NCI-H1417 (cell line): Measurements from ENCODE around the gene ULK4.

Experiments
- DNase-seq, 3 experiments: peaks; one replicate each; lab custom pipeline; 2025; lab: John Stamatoyannopoulos, UW

Gene ULK4

GRCh38 chr3:41222012-41222411, 739.9 kb downstream of the ULK4 start:
- no peak for DNase-seq

GRCh38 chr3:41220906-41221677, 740.8 kb downstream of the ULK4 start:
- no peak for DNase-seq

- no peak for DNase-seq
These were observed 742.5 kb downstream of the ULK4 start for GRCh38 chr3:41219424-41219823.

- no peak for DNase-seq
These were observed 744.9 kb downstream of the ULK4 start for GRCh38 chr3:41216993-41217392.

DNA sequence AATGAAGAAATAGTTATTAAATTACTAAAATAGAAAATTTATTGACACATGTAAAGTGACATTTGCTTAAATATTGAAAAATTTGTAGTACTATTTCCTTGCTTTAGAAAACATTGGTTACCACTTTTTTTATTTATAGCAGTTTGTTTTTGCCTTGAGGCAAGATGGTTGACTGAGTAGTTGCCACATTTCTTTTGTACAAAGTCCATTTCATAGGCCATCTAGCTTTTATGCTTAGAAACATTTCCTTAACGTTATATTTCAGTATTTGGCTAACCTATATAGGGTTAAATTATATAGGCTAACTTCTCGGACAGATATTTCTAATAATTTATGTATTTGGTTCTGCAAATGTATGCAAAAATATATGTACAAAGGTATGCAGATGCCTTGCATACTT, 745.5 kb downstream of the ULK4 start:
- DNase-seq: no peak

GRCh38 chr3:41213588-41213987, 748.3 kb downstream of the ULK4 start:
- no peak for DNase-seq

GRCh38 chr3:41212088-41212487, 749.8 kb downstream of the ULK4 start:
- no peak for DNase-seq

DNA sequence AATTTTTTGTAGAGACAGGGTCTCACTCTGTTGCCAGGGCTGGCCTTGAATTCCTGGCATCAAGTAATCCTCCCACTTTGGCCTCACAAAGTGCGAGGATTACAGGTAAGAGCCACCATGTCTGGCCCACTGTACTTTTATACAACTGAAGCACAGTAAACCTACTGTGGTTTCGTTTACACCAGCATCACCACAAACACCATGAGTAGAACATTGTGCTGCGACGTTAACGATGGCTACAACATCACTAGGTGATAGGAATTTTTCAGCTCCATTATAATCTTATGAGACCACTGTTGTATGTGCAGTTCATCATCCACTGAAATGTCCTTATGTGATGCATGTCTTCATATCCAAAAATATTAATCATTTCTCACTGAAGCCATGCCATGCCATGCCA, 750.9 kb downstream of the ULK4 start:
- no peak for DNase-seq

DNA sequence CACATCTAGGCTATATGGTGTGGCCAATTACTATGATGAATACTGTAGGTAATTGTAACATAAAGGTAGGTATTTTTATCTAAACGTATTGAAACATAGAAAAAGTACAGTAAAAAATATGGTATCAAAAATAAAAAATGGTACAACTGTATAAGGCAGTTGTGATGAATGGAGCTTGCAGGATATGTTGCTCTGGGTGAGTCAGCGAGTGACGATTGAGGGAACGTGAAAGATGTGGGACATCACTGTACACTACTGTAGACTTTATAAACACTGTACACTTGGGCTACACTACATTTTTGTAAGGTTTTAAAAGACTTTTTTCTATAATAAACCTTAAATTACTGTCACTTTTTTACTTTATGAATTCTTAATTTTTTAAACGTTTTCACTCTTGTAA, 752.3 kb downstream of the ULK4 start:
- DNase-seq: no peak

DNA sequence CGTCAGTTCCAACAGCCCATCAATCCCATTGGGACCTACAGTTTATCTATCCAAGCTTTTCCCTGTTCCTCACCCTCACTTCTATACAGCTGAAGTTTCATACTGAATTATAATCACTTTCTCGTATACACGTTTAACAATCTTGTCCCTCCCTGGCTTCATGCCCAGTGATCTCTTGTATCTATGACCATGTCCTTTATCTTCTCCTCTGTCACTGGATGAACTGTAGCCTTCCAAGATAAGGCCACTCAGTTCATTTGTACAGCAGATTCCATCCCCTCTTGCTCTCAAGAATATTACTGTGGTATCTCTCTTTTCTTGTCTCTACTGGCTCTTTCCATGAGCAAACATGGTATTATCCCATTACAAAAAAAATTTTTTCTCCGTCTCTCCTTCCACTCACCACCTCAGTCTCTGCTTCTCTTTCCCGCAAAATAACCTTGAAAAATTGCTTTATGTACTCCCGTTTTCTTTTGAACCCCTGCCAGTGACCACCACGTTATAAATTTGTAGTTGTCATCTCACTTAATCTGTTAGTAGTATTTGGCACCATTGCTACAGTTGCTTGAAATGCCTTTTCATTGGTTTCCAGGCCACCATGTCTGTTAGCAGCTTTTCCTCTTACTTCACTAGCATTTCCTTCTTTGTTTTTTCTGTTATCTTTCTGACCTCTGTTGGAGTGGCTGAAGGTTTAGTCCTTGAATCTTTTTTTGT, 753.2 kb downstream of the ULK4 start:
- no peak for DNase-seq

DNA sequence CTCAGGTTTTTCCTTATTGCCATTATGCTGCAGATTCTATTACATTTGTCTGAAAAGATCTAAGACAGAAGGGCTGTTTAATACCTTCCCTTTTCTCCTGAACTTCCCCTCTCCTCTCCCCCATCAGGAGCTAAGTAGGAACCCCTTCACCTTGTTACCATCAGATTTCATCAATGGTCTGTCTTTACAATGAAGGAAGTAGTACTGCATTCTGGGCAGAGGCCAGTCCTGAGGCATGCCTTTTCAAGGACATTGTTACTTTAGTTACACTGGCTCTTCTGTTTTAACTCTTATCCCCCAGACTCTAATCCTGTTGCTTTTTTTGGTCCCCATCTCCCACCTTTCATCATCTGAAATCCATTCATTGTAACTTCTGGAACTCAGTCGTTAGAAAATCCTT, 754.5 kb downstream of the ULK4 start:
- no peak for DNase-seq

DNA sequence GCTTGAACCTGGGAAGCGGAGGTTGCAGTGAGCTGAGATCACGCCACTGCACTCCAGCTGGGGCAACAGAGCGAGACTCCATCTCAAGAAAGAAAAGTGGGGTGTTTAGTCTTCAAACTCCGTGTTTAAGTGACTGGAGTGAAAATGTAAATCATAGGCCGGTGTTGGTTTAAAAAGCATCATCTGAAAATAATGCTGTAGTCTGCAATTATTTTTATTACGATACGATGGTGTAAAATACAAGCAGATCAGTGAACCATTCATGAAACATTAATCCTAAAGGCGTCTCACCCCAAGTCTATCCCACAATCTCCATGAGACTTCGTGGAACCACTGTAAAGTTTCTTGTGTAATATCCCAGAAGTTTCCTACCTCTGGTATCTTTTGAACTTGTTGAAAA, 756.3 kb downstream of the ULK4 start:
- DNase-seq: no peak

DNA sequence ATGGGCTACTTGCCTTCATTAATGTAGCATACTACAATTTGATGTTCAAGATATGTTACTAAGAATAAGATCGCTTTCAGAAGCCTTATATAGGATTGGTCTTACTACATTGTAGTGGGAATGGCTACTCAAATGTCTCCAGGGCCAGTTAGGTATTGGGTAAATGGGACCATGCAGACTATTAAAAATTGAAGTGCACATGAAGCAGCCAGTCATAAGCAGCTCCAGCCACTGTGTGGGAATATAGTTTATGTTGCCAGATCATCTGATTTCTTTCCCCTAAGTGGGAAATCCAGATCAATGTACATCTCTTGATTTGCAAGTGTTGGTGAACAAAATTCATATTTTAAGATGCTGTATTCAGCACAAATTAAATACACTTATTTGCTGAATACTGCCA, 757.5 kb downstream of the ULK4 start:
- DNase-seq: no peak

GRCh38 chr3:41202834-41203345, 759.0 kb downstream of the ULK4 start:
- peak in 2 of 3 experiments; percentile 39 to 41 for DNase-seq

- DNase-seq: no peak
These were observed 759.6 kb downstream of the ULK4 start for GRCh38 chr3:41202075-41202833.

DNA sequence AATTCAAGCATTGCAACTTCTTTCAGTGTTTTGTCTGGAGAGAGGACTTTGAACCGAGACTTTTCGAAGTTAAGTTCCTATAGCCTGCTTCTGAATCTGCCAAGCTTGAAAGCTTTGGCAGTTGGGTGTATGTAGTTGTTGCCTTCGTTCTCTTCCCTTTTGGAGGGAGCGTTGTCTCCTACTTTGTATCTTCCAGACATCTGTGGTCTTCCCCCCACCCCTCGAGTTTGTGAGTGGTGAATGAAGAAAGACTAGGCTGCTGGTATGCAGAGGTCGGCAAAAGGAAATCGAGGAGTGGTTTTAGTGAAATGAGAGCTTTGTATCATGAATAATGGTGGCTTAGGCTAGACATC, 761.3 kb downstream of the ULK4 start:
- peak; percentile 10 to 28 (median 14) for DNase-seq

DNA sequence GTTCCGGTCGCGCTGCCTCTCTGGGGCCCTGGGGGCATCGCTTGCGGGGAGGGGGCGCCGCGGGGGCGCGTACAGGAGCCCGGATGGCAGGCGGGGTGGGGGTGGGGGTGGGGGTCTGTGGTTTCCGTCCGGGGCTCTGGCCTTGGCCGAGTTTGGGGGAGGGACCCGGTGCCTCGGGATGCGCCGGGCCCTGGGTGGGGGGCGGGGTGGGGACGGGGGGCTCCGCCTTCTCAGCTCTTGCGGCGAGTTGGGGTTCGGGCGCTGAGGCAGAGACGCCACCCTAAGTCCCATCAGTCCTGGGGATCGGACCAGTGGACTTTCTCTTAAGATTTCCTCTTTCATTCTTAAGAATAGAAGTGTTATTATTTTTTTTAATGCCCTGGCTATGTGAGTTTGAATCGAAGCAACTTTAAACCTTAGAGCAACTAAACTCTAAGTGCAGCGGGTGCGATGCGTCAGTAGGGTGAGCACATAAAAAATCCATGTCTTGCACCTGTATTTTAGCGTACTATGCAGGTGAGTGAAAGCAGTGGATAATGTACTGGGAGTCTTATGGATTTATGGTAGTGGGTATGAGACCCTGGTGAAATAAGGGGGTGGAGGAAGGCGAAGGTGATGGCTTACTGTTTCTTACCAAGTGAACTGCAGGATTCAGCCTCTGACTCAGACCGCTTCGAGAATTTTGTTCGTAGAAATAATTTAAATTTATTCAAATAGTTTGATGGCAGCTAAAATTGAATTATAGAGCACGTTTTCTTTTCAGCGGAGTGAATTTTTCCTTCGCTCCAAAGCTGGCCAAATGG, 761.8 kb downstream of the ULK4 start:
- peak; percentile 5 to 50 (median 33) for DNase-seq

- DNase-seq: peak; percentile 83 to 94 (median 89)
These were observed 762.7 kb downstream of the ULK4 start, which contains the start of gene CTNNB1 for GRCh38 chr3:41198950-41199865. Gene CTNNB1, plus strand, starts transcription at chr3:41199505. Its CDS starts 24,564 bp downstream, at chr3:41224069.

GRCh38 chr3:41198526-41198925, 763.4 kb downstream of the ULK4 start:
- peak in 1 of 3 experiments; percentile 65 for DNase-seq

- no peak for DNase-seq
These were observed 763.9 kb downstream of the ULK4 start for GRCh38 chr3:41198046-41198445.
